ENCODE data around the gene LIN54.
"Not testable (repeated sequence)": the region's sequence is repeated elsewhere in the genome, so short reads cannot be mapped to it uniquely, and the experiment has no call there.

DNA sequence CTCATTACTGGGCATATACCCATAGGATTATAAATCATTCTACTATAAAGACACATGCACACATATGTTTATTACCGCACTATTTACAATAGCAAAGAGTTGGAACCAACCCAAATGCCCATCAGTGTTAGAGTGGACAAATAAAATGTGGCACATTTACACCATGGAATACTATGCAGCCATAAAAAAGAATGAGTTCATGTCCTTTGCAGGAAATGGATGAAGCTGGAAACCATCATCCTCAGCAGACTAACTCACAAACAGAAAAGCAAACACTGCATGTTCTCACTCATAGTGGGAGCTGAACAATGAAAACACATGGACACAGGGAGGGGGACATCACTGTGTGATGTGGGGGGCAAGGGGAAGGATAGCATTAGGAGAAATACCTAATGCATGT is 13.0 kb upstream of the LIN54 start:
- TF ChIP-seq, protein P1, sequence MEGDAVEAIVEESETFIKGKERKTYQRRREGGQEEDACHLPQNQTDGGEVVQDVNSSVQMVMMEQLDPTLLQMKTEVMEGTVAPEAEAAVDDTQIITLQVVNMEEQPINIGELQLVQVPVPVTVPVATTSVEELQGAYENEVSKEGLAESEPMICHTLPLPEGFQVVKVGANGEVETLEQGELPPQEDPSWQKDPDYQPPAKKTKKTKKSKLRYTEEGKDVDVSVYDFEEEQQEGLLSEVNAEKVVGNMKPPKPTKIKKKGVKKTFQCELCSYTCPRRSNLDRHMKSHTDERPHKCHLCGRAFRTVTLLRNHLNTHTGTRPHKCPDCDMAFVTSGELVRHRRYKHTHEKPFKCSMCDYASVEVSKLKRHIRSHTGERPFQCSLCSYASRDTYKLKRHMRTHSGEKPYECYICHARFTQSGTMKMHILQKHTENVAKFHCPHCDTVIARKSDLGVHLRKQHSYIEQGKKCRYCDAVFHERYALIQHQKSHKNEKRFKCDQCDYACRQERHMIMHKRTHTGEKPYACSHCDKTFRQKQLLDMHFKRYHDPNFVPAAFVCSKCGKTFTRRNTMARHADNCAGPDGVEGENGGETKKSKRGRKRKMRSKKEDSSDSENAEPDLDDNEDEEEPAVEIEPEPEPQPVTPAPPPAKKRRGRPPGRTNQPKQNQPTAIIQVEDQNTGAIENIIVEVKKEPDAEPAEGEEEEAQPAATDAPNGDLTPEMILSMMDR (IDR thresholded peaks at IDR 0.05) = not testable (repeated sequence)
- TF ChIP-seq POLR2A (IDR thresholded peaks at IDR 0.05) = not testable (repeated sequence)

Data from esophagus squamous epithelium (tissue), 4 donors.